GM12892 (cell line): Measurements from ENCODE around the gene DEFB119.

Experiments
- POLR2A ChIP-seq: IDR thresholded peaks from 2 replicates; pipeline ENCODE4 v1.6.1; 2011; ENCODE audit warnings: low read depth, low read length, control low read depth
- POLR2AphosphoS5 ChIP-seq: IDR thresholded peaks from 2 replicates; pipeline ENCODE4 v1.6.1; 2011; ENCODE audit warnings: low read depth, low read length, control low read depth
- TAF1 ChIP-seq: IDR thresholded peaks from 2 replicates; pipeline ENCODE4 v1.6.1; 2011; ENCODE audit warnings: low read depth, mild to moderate bottlenecking, control low read depth, low read length, borderline replicate concordance

DNA sequence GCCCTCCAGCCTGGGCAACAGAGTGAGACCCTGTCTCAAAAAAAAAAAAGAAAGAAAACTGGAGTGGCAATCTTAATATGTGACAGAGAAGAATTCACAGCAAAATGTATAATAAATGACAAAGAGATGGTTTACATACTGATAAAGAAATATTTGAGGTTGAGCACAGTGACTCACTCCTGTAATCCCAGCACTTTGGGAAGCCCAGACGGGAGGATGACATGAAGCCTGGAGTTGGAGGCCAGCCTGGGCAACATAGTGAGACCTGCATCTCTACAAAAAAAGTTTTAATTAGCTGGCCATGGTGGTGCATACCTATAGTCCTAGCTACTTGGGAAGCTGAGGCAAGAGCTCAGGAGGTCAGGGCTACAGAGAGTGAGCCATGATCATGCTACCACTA, 34.4 kb downstream of the DEFB119 start:
- TF ChIP-seq POLR2A, result no peak
- TF ChIP-seq POLR2AphosphoS5, result no peak
- no peak for TF ChIP-seq TAF1
